IPS DF 4.7 (cell line): ENCODE measurements around the gene DLGAP1.
"Not testable (repeated sequence)": the region's sequence is repeated elsewhere in the genome, so short reads cannot be mapped to it uniquely, and the experiment has no call there.

ENCODE experiments used
- DNase-seq: peaks from one replicate; pipeline ENCODE4 v3.0.0-alpha.2; 2013; ENCODE audit warnings: low spot score; ENCODE audit errors: extremely low read depth

DLGAP1 gene

DNA sequence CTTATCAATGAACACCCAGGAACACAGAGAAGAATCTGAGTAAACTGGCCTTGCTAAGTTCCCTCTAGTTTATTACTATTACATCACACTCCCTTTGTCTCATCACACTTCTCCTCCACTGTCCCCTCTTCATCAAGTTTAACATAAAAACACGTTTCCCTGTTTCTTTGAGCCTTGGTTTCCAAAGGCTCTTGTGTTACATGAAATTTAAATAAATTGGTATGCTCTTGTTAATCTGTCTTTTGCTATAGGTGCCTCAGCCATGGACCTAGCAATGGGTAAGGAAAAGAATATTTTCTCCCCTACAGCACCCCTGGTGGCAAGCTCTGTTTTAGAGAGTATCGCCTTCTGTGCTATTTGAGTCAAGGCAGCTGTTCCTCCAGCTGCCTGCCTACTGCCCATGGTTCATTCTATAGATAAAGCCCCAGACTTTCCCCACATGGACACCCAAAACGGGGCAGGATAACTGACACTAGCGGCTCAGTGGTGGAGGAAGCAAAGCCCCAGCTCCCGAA is 973.4 kb downstream of the DLGAP1 start:
- DNase-seq, result no peak

DNA sequence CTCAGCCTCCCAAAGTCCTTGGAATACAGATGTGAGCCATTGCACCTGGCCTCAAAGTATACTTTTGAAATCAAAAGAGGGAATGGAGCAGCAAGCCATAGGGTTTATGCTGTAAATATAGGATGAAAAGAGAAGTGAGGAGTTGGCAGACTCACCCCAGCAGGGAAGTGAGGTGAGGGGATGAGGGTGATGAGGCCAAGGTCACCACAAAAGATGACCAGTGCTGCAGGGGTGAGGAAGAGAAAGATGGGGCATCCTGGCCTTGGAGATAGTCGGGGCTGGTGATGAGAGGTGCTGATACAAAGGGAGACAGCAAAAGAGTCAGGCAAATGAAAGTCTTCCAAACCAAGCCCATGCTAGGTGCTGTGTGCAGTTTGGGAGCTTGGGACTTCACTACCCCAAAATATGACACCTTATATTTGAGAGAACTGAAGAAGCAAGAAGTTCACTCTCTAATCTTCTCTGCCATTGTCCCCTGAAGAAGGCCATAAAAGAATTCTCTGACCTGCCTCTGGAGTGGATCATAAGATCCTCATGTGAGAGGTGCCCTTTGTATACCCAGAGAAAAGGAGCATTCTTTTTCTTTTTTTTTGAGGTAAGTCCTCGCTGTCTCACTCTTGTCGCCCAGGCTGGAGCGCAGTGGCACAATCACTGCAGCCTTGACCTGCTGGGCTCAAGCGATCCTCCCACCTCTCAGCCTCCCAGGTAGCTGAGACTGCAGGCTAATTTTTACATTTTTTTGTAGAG is 974.1 kb downstream of the DLGAP1 start:
- no peak for DNase-seq

DNA sequence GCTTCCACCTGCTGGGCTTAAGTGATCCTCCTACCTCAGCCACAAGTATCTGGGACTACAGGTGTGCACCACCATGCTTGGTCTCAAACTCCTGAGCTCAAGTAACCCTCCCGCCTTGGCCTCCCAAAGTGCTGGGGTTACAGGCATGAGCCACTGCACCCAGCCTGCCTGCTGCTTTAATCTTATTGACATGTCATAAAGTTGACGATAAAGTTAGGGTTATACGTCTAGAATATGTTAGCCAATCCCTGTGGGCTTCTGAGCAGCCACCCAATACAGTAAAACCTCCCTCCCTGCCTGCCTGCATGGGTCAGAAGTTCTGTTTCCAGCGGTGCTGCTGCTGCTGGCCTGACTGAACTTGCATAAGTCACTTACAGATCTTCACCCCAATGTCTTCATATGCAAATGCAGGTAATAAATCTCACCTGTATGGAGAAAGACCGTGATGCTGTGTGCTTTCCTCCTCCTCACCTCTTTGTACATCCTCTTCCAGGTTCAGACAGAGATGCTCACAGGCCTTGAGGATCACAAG is 975.1 kb downstream of the DLGAP1 start:
- DNase-seq, result no peak

- DNase-seq, result no peak
Measured at GRCh38 chr18:3478262-3478978, 976.7 kb downstream of the DLGAP1 start.

DNA sequence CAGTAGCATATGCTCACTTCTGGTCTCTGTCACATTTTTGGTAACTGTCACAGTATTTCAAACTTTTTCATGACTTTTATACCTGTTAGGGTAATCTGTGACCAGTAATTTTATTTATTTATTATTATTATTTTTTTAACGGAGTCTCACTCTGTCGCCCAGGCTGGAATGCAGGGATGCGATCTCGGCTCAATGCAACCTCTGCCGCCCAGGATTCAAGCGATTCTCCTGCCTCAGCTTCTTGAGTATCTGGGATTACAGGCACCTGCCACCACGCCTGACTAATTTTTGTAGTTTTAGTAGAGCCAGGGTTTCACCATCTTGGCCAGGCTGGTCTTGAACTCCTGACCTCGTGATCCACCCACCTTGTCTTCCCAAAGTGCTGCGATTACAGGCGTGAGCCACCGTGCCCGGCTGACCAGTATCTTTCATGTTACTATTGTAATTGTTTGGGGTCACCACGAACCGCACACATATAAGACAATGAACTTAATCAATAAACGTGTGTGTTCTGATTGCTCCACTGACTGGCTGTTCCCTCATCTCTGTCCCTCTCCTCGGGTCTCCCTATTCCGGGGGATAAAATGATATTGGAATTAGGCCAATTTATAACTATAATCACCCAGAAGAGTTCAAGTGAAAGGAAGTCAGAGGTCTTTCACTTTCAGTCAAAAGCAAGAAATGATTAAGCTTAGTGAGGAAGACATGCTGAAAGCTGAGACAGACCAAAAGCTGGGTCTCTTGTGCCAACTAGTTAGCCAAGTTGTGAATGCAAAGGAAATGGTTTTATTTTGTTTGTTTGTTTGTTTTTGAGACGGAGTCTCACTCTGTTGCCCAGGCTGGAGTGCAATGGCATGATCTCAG is 982.2 kb downstream of the DLGAP1 start:
- no peak for DNase-seq

GRCh38 chr18:3472121-3472520 is 983.0 kb downstream of the DLGAP1 start:
- DNase-seq, result not testable (repeated sequence)

GRCh38 chr18:3471141-3471648 is 983.9 kb downstream of the DLGAP1 start:
- no peak for DNase-seq

GRCh38 chr18:3468833-3469232 is 986.3 kb downstream of the DLGAP1 start:
- no peak for DNase-seq

- DNase-seq, result no peak
Measured at GRCh38 chr18:3468066-3468705, 986.9 kb downstream of the DLGAP1 start.

DNA sequence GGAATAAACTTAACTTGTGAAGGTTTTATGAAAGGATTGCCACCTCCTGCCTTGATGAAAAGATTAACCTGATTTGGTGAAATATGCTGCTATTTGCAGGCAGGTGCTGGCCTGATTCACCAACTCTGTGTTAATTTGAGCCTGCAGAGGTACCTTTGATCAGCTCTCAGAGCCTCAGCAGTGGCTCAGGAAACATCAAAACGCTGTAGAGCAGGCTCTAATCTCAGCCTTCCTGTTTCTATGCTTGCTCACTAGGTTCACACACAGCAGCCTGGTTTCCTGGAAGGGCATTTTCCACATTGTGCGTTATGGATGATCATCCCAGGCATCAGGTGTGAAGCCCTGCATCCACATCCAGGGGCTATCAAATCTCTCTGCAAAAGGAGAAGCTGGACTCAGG is 988.2 kb downstream of the DLGAP1 start:
- DNase-seq, result no peak

- no peak for DNase-seq
Measured at GRCh38 chr18:3466045-3466444, 989.1 kb downstream of the DLGAP1 start.

DNA sequence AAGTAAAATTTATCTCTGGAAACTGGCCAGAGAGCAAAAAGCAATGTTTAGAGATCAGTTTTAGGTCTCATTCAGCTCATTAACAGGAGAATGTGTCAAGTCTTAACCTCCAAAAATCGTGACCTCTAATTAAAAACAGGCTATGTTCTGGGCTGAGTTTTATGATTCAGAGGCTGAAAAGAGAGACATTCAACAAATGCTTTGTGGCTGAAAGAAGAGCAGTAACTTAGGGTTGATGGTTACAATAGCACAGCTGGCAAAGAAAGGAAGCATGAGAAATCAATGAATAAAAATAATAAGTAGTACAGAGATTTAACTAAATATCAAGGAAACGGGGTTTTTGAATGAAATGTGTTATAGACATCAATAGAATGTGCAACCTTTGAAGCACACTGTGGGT is 992.1 kb downstream of the DLGAP1 start:
- no peak for DNase-seq

DNA sequence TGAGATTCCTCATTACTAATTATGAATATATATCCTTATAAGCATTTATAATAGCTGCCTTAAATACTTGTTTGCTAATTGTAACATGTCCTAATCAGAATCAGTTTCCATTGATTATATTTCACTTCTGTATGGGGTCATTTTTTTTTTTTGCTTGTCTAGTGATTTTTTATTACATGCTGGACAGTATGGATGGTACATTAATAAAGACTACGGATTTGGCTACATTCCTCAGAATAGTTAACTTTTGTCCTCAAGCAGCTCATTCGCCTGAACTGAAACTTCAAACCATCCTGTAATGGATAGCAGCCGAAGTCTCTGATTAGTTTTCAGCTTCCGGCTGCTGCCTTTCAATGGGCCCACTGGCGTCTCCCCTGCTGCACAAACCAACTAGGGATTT is 993.4 kb downstream of the DLGAP1 start:
- no peak for DNase-seq

GRCh38 chr18:3460823-3461398 is 994.2 kb downstream of the DLGAP1 start:
- no peak for DNase-seq

GRCh38 chr18:3458952-3459853 is 995.9 kb downstream of the DLGAP1 start:
- no peak for DNase-seq

GRCh38 chr18:3458378-3458777 is 996.7 kb downstream of the DLGAP1 start:
- no peak for DNase-seq

DNA sequence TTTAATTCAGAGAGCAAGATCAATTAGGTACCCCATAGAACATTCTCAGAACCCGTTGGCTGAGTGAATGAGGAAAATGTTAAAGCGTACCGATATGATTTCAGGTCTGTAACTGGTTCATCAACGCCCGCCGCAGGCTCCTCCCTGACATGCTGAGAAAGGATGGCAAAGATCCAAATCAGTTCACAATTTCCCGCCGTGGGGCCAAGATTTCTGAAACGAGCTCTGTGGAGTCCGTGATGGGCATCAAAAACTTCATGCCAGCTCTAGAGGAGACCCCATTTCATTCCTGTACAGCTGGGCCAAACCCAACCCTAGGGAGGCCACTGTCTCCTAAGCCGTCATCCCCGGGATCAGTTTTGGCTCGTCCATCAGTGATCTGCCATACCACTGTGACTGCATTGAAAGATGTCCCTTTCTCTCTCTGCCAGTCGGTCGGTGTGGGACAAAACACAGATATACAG is 997.8 kb downstream of the DLGAP1 start:
- no peak for DNase-seq

GRCh38 chr18:3456686-3457069 is 998.4 kb downstream of the DLGAP1 start:
- no peak for DNase-seq

DNA sequence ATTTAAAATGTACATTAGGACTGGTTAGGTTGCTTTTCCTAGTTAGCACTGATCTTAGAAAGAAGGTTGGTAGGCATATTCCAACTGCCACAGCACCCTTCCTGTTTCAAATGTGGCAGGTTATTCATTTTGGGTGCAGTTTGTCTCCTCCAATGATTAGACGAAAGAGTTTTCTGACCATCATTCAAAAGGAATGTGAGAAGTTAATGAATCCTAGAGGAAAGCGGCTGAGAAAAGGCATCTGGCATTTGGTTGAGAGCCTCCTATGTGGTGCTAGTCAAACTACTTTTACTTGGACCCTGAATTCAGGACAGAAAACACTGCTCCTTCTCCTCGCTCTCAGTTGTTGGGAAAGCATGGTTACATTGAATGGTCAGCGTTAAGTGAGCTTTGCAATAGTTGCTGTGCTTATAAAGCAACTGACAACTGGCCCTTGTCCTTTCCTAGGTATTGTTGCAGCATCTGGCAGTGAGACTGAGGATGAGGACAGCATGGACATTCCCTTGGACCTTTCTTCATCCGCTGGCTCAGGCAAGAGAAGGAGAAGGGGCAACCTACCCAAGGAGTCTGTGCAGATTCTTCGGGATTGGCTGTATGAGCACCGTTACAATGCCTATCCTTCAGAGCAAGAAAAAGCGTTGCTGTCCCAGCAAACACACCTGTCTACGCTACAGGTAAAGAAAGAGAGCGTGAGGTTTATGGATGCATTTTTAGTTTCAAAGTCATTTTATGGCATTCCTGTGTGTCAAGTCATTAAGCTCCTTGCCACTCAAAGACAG is 999.0 kb downstream of the DLGAP1 start:
- DNase-seq, result no peak
